Dermis blood vessel endothelial cell (primary cell): Measurements from ENCODE around the gene UVRAG. TPM values are rescaled to one million over a fixed set of nuclear protein-coding genes. Genes with fewer than 3 reads are reported as not detected.
"Not testable (repeated sequence)": the region's sequence is repeated elsewhere in the genome, so short reads cannot be mapped to it uniquely, and the experiment has no call there.

Source experiments
- DNase-seq: peaks from one replicate; pipeline ENCODE4 v3.0.0; 2010
- total RNA-seq: library from RNA; depleted of rRNA; stranded (reverse); fragments of >200 nt; gene quantifications from 2 replicates; pipeline ENCODE4 v1.2.3, GENCODE V29; 2014

The UVRAG gene
- total RNA-seq, 1 donor from 2014 or later = 98.2 TPM

DNA sequence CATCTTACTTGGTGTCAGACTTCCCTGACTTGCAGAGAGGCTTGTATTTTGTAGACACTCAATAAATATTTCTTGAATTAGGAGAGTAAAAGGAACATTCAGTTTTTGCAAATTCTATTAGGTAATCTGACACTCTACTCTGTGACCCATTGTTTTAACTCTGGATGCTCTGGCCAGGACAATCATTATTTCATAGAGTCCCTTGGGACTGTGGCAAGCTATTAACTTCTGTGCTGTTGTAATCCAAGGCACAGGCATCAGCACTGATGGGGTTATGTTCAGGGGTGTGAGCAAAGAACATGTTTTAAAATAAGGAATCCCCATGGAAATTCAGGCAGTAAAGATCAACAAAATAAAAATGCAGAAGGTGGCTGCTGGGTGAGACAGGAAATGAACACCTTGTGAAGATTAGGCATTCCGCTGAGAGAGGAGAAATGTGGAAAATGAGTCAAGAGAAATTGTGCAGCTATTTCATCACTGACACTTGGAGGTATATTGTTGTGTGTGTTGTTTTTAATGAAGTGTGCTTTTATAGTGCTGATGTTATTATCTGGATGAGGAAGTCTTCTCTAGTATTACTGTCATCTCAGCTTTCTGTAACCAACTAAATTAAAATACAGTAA, 216.1 kb downstream of the UVRAG start:
- DNase-seq = peak; percentile 72

DNA sequence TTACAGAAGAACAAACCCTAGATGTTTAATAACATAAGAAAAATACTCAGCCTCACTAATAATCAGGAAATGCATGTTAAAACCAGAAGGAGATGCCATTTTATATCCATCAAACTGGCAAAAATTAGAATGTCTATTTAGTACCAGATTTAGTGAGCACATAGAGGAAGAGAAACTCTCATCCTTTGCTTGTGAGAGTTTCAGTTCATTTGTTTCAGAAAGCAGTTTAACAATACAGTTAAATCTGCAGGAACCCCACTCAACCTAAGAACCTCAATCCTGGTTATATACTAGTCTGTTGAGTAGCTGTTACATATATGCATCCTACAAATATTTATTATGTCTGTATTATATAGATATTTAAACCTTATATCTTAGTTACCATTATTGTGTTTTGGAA, 218.7 kb downstream of the UVRAG start:
- DNase-seq = no peak

DNA sequence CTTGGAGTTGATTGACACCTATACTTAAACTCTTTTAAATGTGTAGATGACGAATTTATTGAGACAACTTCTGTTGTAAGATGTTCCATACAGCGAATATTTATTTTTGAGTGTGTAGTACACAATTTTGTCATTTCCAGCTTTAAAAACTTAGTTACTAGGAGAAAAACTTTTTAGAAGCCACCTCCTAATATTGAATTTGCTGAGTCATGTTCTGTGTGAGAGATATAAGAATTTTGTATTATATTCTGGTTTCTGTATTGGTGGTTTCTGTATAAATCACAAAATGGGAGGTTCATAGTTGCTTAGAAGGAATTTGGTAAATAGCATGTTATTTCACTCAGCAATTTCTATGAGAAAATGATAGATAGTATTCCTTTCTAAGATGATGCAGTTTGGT, 220.0 kb downstream of the UVRAG start:
- DNase-seq = no peak

DNA sequence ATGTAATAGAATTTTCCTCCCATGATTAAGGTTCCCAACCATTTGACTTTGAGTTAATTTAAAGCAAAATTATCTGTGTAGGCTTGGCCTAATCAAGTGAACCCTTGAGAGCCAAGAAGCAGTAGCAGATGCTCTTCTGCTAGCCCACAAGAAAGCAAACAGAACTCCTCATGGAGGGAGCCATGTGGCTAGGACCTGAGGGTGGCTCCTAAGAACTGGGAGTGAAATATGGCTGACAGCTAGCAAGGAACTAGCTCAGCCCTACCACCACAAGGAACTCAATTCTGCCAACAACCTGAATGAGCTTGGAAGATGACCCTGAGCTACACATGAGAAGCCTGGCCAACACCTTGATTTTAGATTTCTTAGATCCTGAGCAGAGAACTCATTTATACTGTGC, 223.6 kb downstream of the UVRAG start:
- DNase-seq = no peak

DNA sequence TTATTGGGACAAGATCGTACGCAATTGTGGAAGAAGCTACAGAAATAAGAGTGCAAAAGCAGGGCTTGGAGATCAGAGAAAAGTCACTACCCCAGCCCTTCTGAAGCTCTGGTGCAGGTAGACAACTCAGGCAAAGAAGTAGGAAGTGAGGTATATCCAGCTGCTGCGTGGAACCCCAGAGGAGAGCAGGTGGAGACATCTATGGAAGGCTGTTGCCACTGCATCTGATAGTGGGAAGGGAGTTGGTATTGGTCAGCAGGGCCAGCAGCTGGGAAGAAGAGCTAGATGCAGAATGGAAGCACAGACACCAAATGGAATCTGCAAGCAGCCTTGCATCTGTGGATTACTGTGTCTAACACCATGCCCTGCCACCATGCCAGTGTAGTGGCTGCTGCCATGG, 226.2 kb downstream of the UVRAG start:
- no peak for DNase-seq

DNA sequence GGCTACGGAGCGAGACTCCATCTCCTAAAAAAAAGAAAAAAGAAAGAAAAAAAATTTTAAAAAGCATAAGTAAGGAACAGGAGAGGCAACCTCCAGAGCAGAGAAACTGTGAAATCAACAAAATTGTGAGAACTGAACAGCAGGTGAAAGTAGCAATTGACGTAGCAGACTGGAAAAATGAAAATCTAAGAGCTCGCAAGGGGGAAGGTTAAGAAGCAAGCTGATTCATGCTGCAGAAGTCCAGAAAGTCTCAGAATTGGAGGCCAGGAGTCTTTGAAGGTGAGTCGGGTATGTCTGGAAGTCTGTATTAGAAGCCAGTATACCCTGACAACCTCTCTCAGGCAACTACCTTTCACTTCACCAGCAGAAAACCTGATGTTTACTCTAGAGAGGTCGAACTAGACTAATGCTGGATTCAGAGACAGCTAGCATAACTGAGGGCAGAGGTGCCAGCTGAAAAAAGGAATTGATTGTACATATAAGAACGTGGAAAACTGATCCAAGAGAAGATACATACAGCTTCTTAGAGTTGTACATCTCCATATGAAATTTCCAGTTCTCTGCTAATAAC, 229.8 kb downstream of the UVRAG start:
- no peak for DNase-seq

DNA sequence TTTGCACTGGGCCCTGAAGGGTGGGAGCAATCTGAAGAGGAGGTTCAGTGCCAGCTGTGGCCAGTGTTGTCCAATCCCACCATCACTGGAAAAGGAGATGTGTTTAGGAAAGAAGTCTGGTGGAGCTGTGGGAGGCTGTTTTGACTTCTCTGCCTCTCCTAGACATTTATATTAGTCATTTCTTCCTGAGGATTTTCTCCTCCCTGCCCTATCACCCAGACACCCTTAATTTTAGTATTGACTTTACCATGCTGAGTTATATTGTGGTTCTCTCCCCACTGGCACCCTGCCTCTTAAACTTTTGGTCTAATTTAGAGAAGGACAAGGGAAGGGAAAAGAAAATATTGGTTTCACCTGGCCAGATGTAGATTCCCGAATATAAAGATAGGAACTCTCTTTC, 232.2 kb downstream of the UVRAG start:
- DNase-seq = no peak

DNA sequence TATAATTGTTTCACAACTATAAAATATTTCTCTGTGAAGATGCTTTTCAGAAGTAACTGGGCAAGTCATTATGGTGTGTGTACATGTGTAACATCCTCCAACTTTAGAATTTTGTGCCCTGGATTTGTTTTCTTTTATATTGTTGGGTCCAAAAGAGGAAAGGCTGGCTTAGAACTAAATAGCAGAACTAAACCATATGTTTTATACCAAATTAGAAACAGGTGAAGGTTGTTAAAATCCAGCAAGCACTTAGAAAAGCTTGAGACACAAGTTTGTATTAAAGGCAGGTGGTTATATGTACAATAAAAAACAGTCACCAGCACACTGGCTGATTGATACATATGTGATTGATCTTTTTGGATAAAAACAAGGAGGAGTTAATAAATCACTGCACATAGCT, 232.8 kb downstream of the UVRAG start:
- DNase-seq = no peak

DNA sequence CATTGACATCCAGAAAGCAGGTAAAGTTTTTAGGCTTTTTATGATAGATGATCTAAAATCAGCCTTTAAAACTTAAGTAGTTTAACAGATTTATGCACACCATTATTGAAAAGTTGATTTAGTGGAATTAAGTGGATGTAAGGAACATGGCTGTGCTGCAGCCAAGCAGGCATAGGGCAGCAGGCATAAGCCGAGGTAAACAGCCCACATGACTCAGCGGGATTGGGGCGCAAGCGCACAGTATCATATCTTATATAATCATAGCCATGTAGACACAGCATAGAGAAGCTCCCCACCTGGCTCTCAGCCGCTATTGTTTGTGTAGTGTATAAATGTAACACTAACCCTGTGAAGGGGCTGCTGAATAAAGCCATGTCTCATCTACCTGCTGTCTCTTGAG, 233.8 kb downstream of the UVRAG start:
- no peak for DNase-seq

DNA sequence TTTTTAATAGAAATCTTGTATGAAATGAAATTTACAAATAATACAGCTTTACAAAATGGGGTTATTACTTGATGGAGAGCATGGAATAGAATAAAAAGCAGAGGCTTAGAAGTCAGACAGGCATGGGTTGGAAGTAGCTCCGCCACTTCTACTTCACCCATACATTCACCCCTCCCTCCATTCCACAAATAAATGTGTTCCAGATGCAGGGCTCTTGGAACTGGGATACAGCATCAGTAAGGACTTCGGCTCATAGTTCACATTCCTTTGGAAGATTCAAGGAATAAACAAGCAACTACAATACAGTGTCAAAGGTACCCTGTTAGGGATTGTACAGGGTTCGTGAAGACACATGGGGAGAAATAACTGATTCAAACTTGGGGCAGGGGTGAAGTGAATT, 234.5 kb downstream of the UVRAG start:
- no peak for DNase-seq

DNA sequence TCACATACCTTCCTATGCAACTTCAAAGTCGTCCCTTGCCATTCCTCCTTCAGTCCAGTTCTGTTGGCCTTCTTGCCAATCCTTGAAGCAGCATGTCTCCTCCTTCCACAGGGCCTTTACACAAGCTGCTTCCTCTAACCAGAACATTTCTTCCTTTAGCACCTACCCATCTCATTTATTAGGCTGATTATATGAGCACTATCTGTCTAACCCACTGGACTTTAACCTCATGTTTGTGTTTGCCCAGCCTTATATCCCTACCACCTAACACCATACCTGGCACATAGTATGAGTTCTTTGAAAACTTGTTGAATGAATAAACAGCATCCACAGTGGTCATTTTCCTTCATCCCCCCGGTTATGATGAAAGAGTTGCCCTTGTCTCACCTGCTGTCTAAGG, 236.9 kb downstream of the UVRAG start:
- DNase-seq = no peak

DNA sequence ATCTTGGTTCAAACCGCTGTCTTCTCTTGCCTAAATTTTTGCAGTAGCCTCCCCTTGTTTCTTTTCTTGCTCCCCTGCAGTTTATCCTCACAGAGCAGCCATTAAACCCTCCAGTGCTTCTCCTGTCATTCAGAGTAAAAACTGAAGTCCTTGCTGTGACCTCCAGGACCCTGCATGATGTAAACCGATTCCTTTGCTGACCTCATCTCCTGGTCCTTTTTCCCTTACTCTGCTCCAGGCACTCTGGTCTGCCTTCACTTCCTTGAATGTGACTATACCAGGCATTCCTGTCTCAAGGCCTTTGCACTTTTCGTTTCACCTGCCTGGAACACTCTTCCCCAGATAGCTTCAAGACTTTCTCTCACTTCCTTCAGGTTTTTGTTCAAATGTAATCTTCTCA, 239.3 kb downstream of the UVRAG start:
- no peak for DNase-seq

DNA sequence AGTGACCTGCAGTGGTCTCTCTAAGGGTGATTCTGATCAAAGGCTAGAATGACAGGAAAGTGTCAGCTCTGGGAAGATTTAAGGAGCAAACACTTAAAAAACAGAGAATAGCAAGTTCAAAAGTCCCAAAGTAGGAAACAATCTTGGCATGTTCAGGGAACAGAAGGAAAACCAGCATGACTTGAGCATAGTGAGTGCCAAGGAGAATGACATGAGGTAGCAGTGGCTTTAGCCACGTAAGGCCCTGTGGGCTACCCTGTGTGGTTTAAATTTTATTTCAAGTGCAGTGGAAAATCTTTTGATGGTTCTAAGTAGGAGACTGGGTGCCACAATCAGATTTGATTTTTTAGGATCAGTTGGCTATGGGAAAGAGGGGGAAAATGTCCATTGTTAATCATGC, 241.9 kb downstream of the UVRAG start:
- no peak for DNase-seq

DNA sequence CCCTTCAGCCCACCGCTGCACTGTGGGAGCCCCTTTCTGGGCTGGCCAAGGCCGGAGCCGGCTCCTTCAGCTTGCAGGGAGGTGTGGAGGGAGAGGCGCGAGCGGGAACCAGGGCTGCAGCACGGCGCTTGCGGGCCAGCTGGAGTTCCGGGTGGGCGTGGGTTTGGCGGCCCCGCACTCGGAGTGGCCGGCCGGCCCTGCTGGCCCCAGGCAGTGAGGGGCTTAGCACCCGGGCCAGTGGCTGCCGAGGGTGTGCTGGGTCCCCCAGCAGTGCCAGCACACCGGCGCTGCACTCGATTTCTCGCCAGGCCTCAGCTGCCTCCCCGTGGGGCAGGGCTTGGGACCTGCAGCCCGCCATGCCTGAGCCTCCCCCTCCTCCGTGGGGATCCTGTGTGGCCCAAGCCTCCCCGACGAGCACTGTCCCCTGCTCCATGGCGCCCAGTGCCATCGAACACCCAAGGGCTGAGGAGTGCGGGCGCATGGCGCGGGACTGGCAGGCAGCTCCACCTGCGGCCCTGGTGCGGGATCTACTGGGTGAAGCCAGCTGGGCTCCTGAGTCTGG, 245.5 kb downstream of the UVRAG start:
- DNase-seq = not testable (repeated sequence)

DNA sequence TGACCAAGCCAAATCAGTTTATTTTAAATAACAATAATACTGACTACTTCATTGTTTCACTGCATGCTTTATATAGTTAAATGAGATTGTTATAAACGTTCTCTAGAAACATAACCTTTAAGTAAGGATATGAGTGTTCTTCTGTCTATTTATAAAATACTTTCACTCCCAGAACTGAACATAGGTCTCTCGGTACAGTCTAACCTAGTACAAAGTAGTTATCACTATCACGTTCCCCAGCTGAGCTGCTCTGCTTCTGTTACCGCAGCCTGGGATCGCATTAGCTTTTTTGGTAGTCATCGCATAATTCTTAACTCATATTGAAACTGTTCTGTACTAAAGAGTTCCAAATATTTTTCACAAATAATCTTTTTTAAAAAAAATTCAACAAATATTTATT, 247.7 kb downstream of the UVRAG start:
- no peak for DNase-seq

DNA sequence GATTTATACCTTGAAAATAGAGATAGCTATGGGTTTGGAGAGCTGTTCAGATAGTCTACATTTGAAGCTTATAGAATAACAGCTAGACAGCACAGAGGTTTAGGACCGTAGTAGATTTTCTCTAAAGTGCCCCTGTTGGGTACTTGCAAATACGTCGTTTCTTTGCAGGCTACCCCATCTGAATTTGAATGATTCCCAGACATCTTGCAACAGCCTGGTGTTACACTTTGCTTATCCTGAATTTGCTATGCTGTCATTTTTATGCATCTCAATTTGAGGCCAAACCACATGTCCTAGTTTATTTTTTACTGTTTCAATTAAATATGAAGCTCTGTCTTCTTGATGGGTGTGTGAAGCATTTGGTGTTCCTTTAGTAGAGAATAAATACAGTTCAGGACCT, 249.2 kb downstream of the UVRAG start:
- no peak for DNase-seq

DNA sequence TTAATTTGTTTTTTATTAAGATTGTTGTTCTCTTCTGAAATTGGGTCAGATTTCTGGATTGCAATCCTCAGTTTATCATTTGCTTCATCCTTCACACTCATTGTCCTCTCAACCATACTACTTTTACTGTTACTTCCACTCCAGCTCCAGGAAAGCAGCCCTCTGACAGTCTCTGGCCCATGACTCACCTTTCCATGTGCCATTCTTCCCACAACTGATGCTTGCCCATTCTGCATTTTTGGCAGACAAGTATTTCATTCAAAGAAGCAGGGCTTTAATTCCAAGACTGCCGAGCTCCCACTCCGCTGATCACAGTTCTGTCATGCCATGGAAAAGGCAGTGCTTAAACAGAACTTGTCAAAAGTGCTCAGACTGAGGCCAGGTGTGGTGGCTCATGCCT, 252.1 kb downstream of the UVRAG start:
- DNase-seq = peak; percentile 18

DNA sequence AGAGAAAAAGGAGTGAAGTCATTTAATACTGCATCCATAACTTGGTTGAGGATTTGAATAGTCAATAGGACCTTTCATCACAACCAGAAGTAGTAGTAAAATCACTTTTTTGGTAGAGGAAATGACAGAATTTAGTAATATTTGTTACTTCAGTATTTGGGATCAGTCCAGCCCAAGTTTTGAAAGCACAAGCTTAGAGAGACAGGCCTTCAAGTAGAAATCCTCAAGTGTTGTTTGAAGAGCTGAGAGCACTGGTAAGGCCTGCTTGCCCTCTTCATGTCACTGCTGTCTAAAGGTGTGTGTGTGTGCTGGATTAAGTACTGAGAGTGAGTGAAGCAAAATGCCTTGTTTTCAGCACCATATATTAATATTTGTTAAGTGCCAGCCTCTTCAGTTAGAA, 254.0 kb downstream of the UVRAG start:
- DNase-seq = no peak

DNA sequence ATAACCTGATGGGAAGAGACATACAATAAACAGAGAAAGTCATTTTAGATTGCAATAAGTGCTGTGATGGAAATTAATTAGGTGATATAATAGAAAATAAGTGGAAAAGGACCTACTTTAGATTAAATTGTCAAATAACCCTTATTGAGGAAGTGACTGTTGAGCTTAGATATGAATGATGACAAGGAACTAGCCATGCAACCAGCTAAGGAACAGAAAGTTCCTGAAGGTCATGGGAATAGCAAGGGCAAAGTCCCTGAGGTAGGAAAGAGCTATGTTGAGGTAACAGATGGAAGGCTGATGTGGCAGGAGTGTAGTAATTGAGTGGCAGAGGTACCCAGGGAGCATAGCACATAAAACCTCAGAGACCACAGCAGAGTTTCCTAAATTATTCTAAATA, 256.1 kb downstream of the UVRAG start:
- DNase-seq = peak; percentile 13

DNA sequence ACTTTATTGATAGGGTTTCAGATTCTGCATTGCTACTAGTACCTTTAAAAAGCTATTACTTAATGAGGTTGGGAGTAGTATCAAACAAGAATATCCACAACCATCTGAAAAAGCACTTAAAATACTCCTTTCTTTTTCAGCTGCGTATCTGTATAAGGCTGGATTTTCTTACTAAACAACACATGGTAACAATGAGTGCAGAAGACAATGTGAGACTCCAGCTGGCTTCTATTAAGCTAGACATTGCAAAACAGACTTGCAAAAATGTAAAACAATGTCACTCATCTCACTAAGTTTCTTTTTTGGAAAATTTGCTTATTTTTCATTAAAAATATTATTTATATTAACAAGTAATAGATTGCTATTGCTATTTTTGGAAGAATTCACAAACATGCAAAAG, 258.7 kb downstream of the UVRAG start:
- peak; percentile 49 for DNase-seq

DNA sequence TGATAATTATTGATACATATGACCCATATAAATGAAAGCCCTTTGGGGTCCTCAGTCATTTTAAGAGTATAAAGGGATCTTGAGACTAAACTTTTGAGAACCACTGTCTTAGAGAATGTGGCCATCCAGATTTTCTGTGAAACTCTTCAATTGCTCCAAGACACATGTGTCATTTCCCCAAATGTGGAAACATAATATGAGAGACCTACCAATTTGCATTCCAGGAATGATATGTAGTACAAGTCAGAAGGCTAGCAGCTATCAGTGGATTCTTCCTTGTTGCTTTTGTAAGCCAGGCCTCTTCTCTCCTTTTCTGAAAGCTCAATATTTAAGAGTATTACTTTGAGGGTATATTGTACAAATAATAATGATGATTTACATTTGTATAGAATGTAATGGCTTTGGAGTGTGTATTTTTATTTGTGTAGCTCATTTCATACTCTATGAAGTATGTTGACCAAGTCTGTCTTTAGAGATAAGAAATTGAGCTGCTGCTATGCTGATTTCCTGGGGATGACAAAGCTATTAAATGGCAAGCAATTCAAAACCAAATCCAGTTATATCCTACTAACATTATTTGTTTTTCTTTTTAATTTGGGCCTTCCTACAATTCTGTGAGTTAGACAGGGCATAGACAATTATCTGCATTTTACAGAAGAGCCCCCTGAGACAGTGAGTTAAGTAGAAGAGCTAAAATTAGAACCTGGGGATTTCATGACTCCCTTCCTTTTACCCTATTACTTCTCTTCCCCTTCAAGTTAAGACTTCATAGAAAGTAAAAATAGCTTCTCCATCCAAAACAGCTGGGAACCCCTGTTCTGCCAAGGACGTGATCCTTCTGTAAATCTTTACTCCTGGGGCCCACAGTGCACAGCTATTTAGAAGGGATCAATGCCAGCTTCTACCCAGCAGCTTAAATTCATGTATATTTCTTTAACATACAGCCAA, 259.4 kb downstream of the UVRAG start:
- DNase-seq = peak; percentile 52

DNA sequence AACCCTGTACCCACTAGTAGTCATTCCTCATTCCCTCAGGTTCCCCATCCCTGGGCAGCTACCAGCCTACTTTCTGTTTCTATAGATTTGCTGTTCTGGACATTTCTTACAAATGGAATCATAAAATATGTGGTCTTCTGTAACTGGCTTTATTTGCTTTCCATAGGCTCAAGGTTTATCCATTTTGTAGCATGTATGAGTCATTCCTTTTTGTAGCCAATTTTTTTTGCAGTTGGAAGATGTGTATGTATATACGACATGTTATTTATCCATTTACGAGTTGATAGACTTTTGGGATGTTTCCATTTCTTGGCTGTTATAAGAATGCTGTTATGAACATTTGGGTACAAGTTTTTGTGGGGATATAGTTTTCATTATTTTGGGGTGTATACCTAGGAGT, 260.7 kb downstream of the UVRAG start:
- DNase-seq = no peak

DNA sequence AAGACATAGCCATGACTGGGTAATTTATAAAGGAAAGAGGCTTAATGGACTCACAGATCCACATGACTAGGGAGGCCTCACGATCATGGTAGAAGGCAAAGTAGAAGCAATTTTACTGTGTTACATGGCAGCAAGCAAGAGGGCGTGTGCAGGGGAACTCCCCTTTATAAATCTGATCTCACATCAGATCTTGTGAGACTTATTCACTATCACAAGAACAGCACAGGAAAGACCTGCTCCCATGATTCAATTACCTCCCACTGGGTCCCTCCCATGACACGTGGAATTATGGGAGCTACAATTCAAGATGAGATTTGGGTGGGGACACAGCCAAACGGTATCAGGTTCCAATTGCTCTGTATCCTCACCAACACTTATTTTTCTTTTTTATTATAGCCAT, 261.2 kb downstream of the UVRAG start:
- DNase-seq = not testable (repeated sequence)

DNA sequence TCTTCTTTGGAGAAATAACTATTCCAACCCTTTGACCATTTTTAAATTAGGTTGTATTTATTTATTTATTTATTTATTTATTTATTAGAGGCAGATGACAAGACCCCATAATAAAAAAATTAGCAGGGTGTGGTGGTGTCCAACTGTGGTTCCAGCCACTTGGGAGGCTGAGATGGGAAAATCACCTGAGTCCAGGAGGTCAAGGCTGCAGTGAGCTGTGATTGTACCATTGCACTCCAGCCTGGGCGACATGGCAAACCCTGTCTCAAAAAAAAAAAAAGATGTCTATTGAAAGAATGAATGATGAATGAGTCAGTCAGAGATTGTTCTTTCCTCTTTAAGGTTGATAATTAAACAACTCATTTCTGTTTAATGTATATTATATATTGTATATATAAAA, 261.7 kb downstream of the UVRAG start:
- no peak for DNase-seq
